ENCODE data around the gene MTHFD2. TPM values are rescaled to one million over a fixed set of nuclear protein-coding genes. Genes with fewer than 3 reads are reported as not detected.

Gene MTHFD2
- total RNA-seq, 4 donors from 2014 or later = 2.2 to 220 (median 17.8) TPM

GRCh38 chr2:74177696-74178095 lies 20.7 kb upstream of the MTHFD2 start:
- peak overlapping the region; percentile 74 to 99 (median 88) for H3K4me3 ChIP-seq
- TF ChIP-seq POLR2AphosphoS5 (IDR thresholded peaks at IDR 0.05) = no peak
- no peak for TF ChIP-seq POLR2A (IDR thresholded peaks at IDR 0.05)
- no peak for TF ChIP-seq EP300 (IDR thresholded peaks at IDR 0.05; ENCODE audit: low read depth)
- TF ChIP-seq CTCF (IDR thresholded peaks at IDR 0.05) = no peak
- H3K36me3 ChIP-seq = peaks cover 0 to 3% (median 0%) of the 10 kb centered on the region in 4 donors
- H3K9me3 ChIP-seq = no peaks in the 10 kb centered on the region
- peak overlapping the region; percentile 96 to 100 (median 98) for H3K27ac ChIP-seq
- intact Hi-C loops (cut with DNase I; ENCODE audit: low total_unique reads) (no loop called here), in situ Hi-C loops (cut with MboI; ENCODE audit: low pct_ligation_motif_present in 1 of 4, low pct_unique_long_range_greater_than_20kb in 1 of 4, low sequenced_read_pairs in 3 of 4) (no loop called here)
- no peak for DNase-seq
- peaks cover 17 to 48% (median 26%) of the 10 kb centered on the region in 4 donors for H3K4me1 ChIP-seq
- no peaks in the 10 kb centered on the region for H3K27me3 ChIP-seq

GRCh38 chr2:74178211-74179062 lies 20.0 kb upstream of the MTHFD2 start, which contains the start of gene MOB1A:
Gene MOB1A, minus strand, starts transcription at chr2:74178879. Its CDS starts 205 bp downstream, at chr2:74178674.
- WGBS, 2 donors (ENCODE audit: low coverage in 1 of 2) = 0% methylated on average over 6 to 63 of the region's 84 CpGs
- H3K4me3 ChIP-seq = peak within 1 kb of the TSS; percentile 74 to 99 (median 88)
- peak; percentile 99 for DNase-seq
- no peaks in the 10 kb centered on the region for H3K27me3 ChIP-seq
- intact Hi-C loops (cut with DNase I; ENCODE audit: low total_unique reads) (no loop called here), in situ Hi-C loops (cut with MboI; ENCODE audit: low pct_ligation_motif_present in 1 of 4, low pct_unique_long_range_greater_than_20kb in 1 of 4, low sequenced_read_pairs in 3 of 4) (no loop called here)
- peaks cover 17 to 43% (median 26%) of the 10 kb centered on the region in 4 donors for H3K4me1 ChIP-seq
- no peak for TF ChIP-seq CTCF (IDR thresholded peaks at IDR 0.05)
- no peak for TF ChIP-seq EP300 (IDR thresholded peaks at IDR 0.05; ENCODE audit: low read depth)
- peak; percentile 94 to 97 (median 96) for TF ChIP-seq POLR2AphosphoS5 (IDR thresholded peaks at IDR 0.05)
- peak; percentile 94 for TF ChIP-seq POLR2A (IDR thresholded peaks at IDR 0.05)
- H3K36me3 ChIP-seq = no peaks in the 10 kb centered on the region
- H3K9me3 ChIP-seq = no peaks in the 10 kb centered on the region
- H3K27ac ChIP-seq = peak within 1 kb of the TSS; percentile 96 to 100 (median 98)

GRCh38 chr2:74179063-74179865 lies 19.2 kb upstream of the MTHFD2 start:
- TF ChIP-seq CTCF (IDR thresholded peaks at IDR 0.05) (peak; percentile 27 to 82 (median 57)), POLR2AphosphoS5 (IDR thresholded peaks at IDR 0.05) (no peak)
- 37 to 44% methylated on average over 15 to 25 of the region's 25 CpGs for WGBS, 2 donors (ENCODE audit: low coverage in 1 of 2)
- no peak for DNase-seq
- Histone ChIP-seq H3K9me3 (no peaks in the 10 kb centered on the region), H3K36me3 (no peaks in the 10 kb centered on the region), H3K27ac (peak overlapping the region; percentile 96 to 100 (median 98)), H3K27me3 (no peaks in the 10 kb centered on the region), H3K4me1 (peaks cover 17 to 39% (median 26%) of the 10 kb centered on the region in 4 donors), H3K4me3 (peak overlapping the region in 3 of 4 donors; percentile 83 to 99 (median 94))
- intact Hi-C loops (cut with DNase I; ENCODE audit: low total_unique reads) (no loop called here), in situ Hi-C loops (cut with MboI; ENCODE audit: low pct_ligation_motif_present in 1 of 4, low pct_unique_long_range_greater_than_20kb in 1 of 4, low sequenced_read_pairs in 3 of 4) (no loop called here)

GRCh38 chr2:74181739-74182138 lies 16.7 kb upstream of the MTHFD2 start:
- H3K27ac ChIP-seq = peak overlapping the region; percentile 9 to 55 (median 49)
- DNase-seq = peak; percentile 57
- WGBS, 2 donors (ENCODE audit: low coverage in 1 of 2) = 47 to 55% methylated on average over 7 of the region's 7 CpGs

More at GRCh38 chr2:74181739-74182138, 16.7 kb upstream of the MTHFD2 start:
- in situ Hi-C loops (cut with MboI; ENCODE audit: low pct_ligation_motif_present in 1 of 4, low pct_unique_long_range_greater_than_20kb in 1 of 4, low sequenced_read_pairs in 3 of 4) = no loop called here
- no peaks in the 10 kb centered on the region for H3K27me3 ChIP-seq
- H3K4me3 ChIP-seq = no peak overlapping the region
- no peaks in the 10 kb centered on the region for H3K36me3 ChIP-seq
- no peaks in the 10 kb centered on the region for H3K9me3 ChIP-seq
- intact Hi-C loops (cut with DNase I; ENCODE audit: low total_unique reads) = no loop called here
- no peak for TF ChIP-seq POLR2A (IDR thresholded peaks at IDR 0.05)
- TF ChIP-seq POLR2AphosphoS5 (IDR thresholded peaks at IDR 0.05) = no peak
- no peak for TF ChIP-seq EP300 (IDR thresholded peaks at IDR 0.05; ENCODE audit: low read depth)
- TF ChIP-seq CTCF (IDR thresholded peaks at IDR 0.05) = no peak
- H3K4me1 ChIP-seq = peaks cover 8 to 16% (median 12%) of the 10 kb centered on the region in 4 donors
